ENCODE results near the gene DCAF17.

DNA sequence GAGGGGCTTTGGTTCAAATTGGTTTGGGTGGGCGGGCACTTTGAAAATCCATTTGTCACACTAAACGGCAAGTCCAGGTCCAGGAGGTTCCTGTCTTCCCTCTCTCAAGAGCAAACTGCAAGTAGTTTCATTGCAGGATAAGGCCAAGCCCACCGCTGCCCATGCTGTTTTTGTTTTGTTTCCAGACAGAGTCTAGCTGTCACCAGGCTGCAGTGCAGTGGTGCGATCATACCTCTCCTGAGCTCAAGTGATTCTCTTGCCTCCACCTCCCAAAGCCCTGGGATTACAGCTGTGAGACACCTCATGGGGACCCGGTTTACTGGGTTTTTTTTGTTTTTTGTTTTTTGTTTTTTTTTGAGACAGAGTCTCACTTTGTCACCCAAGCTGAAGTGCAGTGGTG, 86.4 kb downstream of the DCAF17 start:
- no peak for TF ChIP-seq EZH2phosphoT487 (IDR thresholded peaks at IDR 0.05; ENCODE audit: insufficient read depth, low read depth)
- no peak for TF ChIP-seq EZH2 (IDR thresholded peaks at IDR 0.05; ENCODE audit: insufficient read depth, poor library complexity, severe bottlenecking)

Data from GM23248 (cell line).